Right lung (tissue), 10 donors: ENCODE results near the gene TMEM161A. TPM values are rescaled to one million over a fixed set of nuclear protein-coding genes. Genes with fewer than 3 reads are reported as not detected.
"Not testable (repeated sequence)": the region's sequence is repeated elsewhere in the genome, so short reads cannot be mapped to it uniquely, and the experiment has no call there.

Experiments
- DNase-seq, 2 donors: peaks; one replicate each; pipeline ENCODE4 v3.0.0-alpha.2; 2013
- long read RNA-seq, 8 donors: transcript quantifications; one replicate each; lab custom pipeline, GENCODE V29; 2026
- polyA plus RNA-seq, 5 donors: library from polyadenylated mRNA; unstranded; fragments of 120-200 nt; gene quantifications; one replicate each; pipeline versions ENCODE4 v1.2.1 to v1.2.3, GENCODE V29; 2013; ENCODE audit warnings: inconsistent platforms in 1 of 5, low replicate concordance in 1 of 5; ENCODE audit not compliant: insufficient read length in 5 of 5, insufficient read depth in 1 of 5

The TMEM161A gene
- polyA plus RNA-seq, result 10 to 100 TPM; 19.4 to 31.3 (median 25.3) TPM
- long read RNA-seq, donor 1, transcript TMEM161A-201 (12 exons, 1,820 nt), result major isoform, 14 of 14 reads
- long read RNA-seq, donor 1, partial matches to known transcripts, result 0 of 14 reads
- long read RNA-seq, donor 1, other reads (novel, unspliced or antisense), result 0 of 14 reads
- long read RNA-seq, donor 2, partial matches to known transcripts, result 5 of 11 reads
- long read RNA-seq, donor 2, other reads (novel, unspliced or antisense), result 0 of 11 reads
- long read RNA-seq, donor 3, transcript TMEM161A-201 (12 exons, 1,820 nt), result major isoform, 9 of 17 reads
- long read RNA-seq, donor 3, partial matches to known transcripts, result 5 of 17 reads
- long read RNA-seq, donor 3, other reads (novel, unspliced or antisense), result 0 of 17 reads
- long read RNA-seq, donor 4, transcript TMEM161A-201 (12 exons, 1,820 nt), result major isoform, 6 of 7 reads
- long read RNA-seq, donor 4, partial matches to known transcripts, result 0 of 7 reads
- long read RNA-seq, donor 4, other reads (novel, unspliced or antisense), result 0 of 7 reads
- long read RNA-seq, donor 5, transcript TMEM161A-201 (12 exons, 1,820 nt), result major isoform, 5 of 7 reads
- long read RNA-seq, donor 5, partial matches to known transcripts, result 0 of 7 reads
- long read RNA-seq, donor 5, other reads (novel, unspliced or antisense), result 0 of 7 reads
- long read RNA-seq, donor 6, transcript TMEM161A-201 (12 exons, 1,820 nt), result major isoform, 8 of 26 reads
- long read RNA-seq, donor 6, partial matches to known transcripts, result 14 of 26 reads
- long read RNA-seq, donor 6, other reads (novel, unspliced or antisense), result 0 of 26 reads
- long read RNA-seq, donor 7, transcript TMEM161A-201 (12 exons, 1,820 nt), result major isoform, 5 of 6 reads
- long read RNA-seq, donor 7, partial matches to known transcripts, result 0 of 6 reads
- long read RNA-seq, donor 7, other reads (novel, unspliced or antisense), result 0 of 6 reads
- long read RNA-seq, donor 8, transcript TMEM161A-201 (12 exons, 1,820 nt), result major isoform, 5 of 7 reads
- long read RNA-seq, donor 8, partial matches to known transcripts, result 0 of 7 reads
- long read RNA-seq, donor 8, other reads (novel, unspliced or antisense), result 0 of 7 reads

DNA sequence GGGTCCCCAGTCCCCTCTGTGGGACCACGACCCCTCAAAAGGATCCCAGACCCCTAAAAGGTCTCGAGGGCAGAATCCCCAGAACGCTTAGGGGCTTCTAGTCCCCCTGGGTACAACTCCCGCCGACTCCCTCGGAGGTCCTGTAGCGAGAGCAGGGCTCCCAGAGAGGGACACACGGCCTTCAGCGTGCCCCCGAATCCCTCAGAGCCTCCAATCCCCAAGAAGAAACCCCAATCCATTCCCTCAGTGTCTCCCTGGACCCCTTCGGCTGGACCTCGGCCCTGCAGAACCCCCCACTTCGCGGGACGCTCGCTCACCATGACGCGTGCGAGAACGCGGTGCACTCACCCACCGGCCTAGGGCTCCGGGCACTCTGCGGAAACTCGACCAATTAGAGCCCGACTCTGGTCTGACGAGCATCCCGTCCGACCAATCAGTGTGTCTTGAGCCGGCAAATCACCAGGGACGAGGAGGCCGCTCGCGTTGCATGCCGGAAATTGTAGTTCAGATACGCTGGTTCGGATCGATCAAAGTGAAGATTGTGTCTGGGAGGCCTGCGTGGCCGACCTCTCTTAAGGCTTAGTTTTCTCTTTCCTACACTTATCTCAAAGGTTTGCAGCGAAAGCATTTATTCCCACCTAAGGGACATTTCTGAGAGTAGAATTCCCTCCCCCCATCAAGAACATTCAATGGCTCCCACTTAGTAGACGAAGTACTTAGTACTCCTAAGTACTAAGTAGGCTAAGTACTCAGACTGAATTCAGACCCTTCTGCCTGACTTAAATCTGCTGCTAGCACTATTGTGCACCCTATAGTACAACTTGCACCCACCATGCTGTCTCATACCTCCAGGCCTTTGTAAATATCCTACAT is at the start of gene TMEM161A:
Gene TMEM161A, minus strand, starts transcription at position 370 of the 873 bp plus-strand sequence. Its CDS starts 50 bp downstream, at position 320.
- DNase-seq, result peak; percentile 96 to 97

DNA sequence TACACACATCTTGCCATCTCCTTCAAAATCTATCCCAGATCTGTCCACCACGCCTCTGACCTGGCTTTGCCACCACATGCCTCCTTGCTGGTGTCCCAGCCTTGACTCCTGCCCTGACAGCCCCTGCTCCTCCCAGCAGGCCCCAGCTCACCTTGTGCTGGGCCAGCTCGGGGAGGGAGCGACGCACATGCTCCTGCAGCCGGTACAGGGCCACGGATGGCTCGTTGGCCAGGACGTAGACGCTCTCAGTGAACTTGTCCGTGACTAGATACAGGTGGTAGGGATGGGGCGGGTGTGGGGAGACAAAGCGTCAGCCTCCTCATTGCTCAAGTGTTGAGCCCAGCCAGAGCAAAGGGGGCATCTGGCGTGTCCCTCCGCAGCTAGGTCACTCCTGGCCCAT is 48.5 kb upstream of the TMEM161A start:
- no peak for DNase-seq

DNA sequence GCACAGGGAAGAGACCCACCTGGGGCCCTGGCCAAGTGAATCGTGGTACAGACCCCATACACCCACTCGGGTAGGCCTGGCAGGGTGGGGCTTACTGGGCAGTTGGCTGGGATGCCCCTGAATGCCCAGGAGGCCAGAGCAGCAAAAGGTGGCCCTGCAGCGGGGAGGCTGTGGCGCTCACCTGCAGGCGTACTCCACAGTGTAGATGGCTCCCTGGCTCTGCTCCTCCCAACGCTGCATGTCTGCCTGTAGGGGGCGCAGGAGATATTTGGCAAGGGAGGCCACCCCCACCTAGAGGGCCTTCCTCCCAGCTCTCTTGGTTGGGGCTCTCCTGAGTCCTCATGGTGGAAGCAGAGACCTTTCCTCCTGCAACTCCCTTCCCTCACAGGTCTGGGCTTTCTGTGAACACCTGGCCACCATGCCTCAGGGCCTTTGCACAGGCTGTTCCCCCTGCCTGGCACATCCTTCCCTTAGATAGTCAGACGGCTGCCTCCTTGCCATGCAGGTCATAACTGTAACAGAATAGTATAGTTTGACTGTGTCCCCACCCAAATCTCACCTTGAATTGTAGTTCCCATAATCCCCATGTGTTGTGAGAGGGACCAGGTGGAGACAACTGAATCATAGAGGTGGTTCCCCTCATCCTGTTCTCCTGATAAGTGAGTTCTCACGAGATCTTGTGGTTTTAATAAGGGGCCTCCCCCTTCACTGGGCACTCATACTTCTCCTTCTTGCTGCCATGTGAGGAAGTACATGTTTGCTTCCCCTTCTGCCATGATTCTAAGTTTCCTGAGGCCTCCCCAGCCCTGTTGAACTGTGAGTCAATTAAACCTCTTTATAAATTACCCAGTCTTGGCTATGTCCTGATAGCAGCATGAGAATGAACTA is 47.8 kb upstream of the TMEM161A start:
- DNase-seq, result no peak

DNA sequence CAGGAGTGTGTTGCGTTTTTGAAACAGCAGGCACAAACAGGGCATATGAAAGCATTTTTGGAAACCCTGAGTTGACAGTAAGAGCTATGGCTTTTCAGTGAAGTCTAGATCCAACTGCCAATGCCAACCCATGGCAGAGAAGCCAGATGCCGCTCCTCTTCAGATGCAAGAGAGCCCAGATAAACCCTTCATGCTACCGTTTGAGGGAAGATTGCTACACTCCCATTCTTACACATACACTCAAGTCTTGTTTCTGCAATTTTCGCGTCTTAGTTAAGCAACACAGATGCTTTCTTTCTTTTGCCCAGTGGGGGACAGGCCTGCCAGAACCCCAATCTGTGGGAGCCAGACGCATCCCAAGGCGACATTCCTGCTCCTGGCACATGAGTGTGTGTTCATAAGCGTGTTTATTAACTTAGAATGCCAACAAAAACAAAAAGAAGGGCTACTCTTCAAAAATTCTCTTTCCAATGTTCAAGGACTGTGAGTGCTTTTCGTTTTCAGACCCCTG is 43.3 kb upstream of the TMEM161A start:
- DNase-seq, result no peak

DNA sequence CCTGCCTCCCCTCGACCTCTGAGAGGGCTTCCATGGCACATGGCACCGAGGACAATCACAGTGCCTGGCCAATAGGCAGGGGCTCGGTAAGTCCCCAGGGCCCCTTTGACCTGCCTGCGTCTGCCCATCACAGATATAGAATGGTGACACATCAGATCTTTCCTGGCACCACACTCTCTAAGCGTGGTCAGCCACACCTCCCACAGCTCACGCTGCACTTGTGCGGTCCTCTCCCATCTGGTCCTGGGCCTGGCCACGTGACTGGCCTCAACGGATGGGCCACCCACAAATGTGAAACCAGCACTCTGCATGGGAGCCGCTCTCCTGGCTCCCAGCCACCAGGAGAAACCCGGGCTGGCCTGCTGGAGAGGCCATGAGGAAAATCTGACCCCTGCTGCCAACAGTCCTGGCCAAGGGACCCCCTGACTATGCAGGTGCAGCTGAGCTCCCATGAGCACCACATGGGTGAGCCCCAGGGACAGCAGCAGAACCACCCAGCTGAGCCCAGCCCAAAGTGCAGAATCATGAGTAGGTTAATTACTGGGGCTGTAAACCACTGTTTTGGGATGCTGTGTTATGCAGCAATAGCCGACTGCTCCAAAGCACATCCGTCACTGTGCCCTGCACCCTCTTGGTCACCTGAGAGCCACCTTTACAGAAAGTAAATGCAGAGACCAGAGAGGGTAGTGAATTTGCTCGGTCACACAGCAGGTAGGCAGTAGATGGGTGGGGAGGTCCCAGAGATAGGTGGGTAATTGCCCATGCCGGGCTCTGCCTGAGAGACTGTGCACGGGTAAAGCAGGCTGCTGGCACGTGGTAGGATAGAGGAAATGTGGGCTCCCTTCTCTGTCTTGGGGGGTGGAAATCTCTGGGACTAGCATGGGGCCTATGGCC is 41.5 kb upstream of the TMEM161A start:
- DNase-seq, result no peak

DNA sequence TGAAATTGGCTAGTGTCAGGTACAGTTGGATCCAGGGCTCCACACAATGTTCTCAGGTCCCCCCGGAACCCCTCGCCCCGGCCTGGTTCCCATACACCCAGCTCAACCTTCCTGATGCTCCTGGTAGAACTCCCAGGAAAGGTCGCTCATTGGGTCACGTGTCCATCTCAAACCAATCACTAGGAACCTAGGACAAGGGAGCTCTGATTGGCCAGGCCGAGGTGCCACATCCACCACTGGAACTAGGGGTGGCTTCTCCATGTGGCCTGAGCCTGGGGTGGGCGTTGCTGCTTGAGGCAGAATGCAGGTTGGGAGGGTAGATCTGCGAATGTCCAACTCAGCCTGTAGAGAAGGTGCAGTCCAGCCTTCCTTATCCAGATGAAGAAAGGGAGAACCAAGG is 38.7 kb upstream of the TMEM161A start:
- no peak for DNase-seq

GRCh38 chr19:19173243-19173642 is 35.0 kb upstream of the TMEM161A start:
- DNase-seq, result not testable (repeated sequence)

DNA sequence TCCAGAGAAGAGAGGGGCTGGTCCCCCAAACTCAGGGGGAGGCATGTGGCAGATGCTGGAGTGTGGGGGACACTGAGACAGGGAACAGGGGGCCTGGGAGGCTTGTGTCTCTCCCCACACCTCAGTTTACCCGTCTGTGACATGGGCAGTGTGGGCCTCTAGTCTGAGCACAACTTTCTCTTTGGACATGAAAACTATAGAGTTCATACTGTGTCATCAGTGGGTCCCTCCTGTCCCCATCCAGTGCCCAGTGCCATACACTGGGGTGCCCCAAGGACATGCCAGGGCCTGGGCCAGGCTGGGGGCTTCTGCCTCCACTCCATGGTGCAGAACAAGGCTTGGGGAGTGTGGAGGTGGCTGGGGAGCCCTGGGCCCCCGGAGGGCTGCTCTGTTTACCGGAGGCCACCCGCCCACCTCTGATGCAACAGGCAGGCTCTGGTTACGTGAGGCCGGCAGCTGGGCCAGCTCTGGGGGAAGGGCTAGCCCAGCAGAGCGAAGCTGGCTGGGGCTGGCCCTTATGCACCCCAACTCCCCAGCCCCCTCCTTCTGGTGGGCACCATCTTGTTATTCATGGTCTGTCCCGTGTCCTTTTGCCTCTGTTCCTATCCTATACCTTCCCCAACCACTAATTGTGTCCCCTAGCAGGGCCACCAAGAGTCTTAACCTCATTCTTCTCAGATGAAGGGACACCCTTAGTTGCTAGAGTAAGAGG is 33.7 kb upstream of the TMEM161A start:
- no peak for DNase-seq

DNA sequence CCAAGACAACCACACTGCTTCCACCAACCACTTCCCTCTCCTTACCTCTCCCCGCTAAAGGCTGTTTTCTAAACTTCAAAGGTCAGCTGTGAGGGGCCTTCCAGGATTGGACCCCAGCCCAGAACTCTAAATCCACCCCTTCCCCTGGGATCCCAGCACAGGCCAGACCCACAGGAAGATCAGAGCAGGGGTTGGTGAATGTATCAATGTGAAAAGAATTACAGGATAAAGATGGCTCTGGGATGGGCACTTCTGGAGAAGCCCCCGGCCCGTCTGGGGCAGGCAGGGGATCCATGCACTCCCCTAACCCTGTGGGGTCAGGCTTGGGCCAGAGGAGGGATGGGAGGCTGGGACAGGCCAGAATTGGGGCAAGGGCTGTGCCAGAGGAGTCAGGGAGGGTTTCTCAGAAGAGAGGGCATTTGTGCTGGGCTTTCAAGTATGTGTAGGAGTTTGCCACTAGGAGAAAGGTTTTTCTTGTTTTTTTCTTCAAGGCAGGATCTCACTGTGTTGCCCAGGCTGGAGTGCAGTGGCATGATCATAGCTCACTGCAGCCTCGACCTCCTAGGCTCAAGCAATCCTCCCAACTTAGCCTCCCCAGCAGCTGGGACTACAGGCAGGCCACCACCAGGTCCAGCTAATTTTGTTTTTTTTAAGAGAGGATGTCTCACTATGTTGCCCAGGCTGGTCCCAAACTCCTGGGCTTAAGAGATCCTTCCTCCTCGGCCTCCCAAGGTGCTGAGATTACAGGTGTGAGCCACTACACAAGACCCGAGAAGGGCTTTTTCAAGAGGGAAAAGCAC is 32.8 kb upstream of the TMEM161A start:
- no peak for DNase-seq

GRCh38 chr19:19170053-19170872 is 32.0 kb upstream of the TMEM161A start, which contains the start of gene MEF2B:
Gene MEF2B (minus strand): TSS chr19:19170263. CDS start chr19:19150735, 19,528 bp downstream.
- peak in 1 of 2 donors; percentile 38 for DNase-seq

- DNase-seq, result no peak
These were observed 31.2 kb upstream of the TMEM161A start for GRCh38 chr19:19169236-19170052.

- no peak for DNase-seq
These were observed 29.3 kb upstream of the TMEM161A start for GRCh38 chr19:19167612-19168011.

DNA sequence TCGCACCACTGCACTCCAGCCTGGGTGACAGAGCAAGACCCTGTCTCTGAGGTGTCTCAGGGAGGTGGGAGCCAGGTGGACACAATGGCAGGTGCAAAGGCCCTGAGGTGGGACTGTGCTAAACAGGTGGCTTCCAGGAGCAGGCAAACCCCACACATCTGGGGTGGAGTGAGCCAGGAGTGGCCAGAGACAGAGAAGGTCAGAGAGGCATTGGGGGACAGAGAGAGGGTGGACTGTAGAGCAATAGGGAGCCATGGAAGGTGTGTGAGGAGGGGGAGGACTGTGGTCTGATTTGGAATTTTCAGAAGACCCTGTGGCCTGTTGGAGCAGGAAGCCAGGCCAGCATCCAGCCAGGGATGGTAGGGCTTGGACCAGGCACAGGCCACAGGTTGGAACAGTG is 27.1 kb upstream of the TMEM161A start:
- DNase-seq, result no peak

GRCh38 chr19:19162495-19162894 is 24.2 kb upstream of the TMEM161A start:
- DNase-seq, result no peak

- no peak for DNase-seq
These were observed 22.3 kb upstream of the TMEM161A start for GRCh38 chr19:19160461-19161035.
